ENCODE results near the gene ATP13A3.
"Not testable (repeated sequence)": the region's sequence is repeated elsewhere in the genome, so short reads cannot be mapped to it uniquely, and the experiment has no call there.

The ATP13A3 gene

DNA sequence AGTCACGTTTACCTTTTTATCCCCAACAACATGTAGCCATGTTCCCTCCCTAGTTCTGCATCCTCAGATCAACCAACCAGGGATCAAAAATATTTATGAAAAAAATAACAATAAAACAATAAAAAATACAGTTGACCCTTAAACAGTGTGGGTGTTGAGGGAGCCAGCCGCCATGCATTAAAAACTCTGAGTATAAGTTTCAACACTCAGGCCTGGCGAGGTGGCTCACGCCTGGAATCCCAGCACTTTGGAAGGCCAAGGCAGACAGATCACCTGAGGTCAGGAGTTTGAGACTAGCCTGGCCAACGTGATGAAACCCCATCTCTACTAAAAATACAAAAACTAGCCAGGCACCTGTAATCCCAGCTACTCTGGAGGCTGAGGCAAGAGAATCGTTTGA is 12.7 kb upstream of the ATP13A3 start:
- DNase-seq: not testable (repeated sequence)

DNA sequence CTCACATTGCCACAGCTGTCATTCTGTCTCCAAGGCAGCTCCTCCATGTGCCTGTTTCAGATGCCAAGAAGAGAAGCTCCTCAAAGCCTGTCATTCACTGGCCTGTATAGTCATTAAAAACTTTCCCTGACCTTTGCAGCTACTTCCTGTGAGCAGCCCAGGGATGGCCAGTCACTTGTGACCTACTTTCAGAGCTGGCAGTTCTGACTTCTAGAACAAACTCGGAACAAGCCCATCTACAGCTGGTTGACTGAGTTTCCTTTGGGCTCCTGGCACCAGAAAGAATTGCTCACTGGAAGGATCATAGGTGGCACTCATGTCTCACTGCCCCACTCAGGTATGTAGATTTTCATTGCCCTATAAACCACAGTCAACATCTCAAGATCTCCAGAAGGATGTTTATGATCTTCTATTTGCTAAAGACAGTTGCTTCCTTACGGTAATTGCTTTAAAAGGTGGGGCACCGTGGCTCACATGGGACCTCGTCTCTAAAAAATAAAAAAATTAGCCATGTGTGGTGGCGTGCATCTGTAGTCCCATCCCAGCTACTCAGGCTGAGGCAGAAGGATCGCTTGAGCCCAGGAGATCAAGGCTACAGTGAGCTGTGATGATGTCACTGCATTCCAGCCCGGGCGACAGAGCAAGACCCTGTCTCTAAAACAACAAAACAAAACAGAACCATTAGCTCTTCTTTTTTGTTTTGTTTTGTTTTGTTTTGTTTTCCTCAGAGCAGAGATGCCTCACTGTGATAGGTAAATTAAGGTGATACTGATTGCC is 11.2 kb upstream of the ATP13A3 start:
- DNase-seq: peak; percentile 88

DNA sequence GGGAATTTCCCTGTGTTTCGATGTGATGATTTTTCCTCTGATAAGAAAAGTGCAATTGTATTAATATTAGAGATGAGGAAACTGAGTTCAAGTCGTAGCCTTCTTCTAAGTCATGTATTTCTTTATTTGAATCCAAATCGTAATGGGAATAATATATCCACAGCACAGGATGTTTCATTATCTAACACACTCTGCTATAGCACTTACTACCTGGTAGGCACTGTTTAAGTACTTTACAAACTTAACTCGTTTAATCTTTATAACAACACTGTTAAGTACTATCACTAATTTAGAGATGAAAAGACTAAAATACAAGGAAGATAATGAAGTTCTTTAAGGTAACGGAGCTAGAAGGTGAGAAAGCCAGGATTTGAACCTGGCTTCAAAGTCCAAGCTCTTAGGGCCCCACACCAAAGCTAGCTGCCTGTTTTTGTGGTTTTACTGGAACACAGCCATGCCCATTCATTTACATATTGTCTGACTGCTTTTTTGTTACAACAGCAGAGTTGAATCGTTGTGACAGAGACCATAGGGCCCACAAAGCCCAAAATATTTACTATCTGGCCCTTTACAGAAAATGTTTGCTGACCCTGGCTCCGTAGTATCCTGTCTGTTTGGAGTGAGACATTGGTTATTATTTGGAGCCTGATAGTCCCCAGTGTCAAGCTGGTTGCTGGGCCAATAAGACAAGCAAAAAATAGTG is 9.6 kb upstream of the ATP13A3 start:
- DNase-seq: no peak

DNA sequence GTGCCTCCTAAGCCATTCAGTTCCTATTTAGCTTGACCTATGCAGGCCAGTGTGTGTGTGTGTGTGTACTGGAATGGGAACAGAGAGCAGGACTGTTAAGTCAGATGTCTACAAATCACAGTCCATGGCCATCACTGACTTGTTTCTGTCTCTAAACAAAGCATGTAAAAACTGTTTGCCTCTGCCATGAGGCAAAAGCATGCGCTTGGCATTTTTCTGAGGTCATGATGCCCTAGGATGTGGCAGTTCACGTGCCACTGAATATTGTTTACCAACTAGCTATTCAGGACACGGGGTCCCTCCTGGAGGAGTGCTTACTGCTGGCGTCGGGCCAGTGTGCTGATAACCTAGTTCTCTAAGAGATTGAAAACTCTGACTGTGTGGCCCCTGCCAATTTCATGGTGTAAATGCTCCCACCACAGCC is 8.2 kb upstream of the ATP13A3 start:
- no peak for DNase-seq

DNA sequence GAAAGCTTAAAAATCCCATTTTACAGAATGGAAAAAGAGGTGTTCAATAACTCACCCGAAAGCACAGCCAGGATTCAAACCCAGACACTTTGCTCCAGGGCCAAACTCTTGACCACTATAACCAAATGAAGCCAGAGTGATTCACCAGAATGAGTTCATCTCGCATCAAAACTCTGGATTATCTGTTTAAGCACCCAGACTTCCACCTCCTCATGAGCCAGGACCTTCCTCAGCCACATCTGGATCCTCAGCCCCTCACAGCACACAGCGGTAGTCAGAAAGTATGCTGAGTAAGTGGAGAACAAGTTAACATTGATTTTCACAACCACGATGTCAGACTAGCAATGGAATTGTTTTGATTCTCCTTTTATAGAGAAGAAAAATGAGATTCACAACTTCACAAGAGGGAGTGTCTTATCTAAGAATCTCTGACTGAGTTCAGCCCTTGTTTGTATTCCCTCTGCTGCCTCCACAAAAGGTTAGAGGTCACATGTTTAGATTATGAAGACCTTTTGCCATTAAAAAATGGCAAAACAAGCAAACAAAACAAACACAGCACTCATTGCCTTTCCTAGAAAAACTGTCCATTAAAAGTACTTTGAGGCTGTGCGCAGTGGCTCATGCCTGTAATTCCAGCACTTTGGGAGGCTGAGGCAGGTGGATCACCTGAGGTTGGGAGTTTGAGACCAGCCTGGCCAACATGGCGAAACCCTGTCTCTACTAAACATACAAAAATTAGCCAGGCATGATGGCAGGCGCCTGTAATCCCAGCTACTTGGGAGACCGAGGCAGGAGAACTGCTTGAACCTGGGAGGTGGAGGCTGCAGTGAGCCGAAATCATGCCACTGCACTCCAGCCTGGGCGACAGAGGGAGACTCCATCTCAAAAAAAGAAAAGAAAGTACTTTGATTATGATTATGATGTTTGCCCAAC is 7.5 kb upstream of the ATP13A3 start:
- DNase-seq: not testable (repeated sequence)

DNA sequence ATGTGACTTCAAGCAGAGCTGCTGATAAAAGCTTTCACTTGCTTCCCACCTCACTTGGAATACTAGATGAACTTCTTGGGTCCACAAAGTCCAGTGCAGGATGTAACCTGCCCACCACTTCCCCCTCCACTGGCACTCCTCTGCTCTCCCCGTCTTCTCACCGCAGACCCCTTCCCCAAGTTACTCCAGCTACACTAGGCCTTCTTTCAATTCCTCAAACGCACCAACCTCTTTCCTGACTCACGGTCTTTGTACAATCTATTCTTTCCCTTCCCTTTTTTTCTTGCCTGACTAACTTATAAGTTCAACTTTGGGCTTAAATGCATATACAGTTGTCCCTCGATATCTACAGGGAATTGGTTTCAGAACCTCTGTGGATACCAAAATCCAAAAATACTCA is 5.2 kb upstream of the ATP13A3 start:
- DNase-seq: no peak

DNA sequence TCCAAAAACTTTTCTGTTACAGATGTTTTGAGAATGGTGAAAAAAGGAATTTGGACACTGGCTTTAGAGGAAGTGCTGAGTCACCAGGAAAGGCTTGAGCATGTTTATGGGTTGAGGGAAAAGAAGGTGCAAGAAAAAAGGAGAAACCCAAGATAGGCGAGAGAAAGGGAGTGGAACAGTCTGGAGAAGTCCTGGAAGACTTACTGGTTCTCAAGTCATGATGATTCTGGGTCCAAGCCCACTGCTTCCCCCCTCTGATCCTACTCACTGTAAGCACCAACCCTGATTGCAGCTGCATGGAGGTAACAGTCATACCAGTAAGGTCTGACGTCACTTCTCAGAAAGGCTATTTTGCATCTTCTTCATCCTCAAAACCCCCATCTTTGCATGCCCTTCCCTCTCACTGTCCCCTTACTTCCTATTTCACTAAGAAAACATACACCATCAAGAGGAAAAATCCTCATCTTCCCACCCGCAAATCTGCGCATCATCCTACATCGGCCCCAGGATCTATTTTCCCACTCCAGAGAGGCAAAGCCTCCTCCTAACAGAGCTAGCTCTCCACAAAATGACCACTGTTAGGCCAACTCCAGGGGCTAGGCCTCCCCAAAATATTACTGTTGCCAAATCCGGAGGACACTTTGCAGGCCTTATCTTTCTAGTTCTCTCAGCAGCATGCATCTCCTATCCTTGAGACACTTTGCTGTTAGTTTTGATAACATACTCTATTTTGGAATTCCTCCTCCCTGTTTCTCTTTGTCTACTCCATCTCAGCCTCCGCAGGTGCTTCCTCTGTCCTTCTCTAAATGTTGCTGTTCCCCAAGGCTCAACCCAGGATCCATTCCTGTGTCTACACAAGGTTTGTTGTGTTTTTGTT is 3.2 kb upstream of the ATP13A3 start:
- DNase-seq: no peak

DNA sequence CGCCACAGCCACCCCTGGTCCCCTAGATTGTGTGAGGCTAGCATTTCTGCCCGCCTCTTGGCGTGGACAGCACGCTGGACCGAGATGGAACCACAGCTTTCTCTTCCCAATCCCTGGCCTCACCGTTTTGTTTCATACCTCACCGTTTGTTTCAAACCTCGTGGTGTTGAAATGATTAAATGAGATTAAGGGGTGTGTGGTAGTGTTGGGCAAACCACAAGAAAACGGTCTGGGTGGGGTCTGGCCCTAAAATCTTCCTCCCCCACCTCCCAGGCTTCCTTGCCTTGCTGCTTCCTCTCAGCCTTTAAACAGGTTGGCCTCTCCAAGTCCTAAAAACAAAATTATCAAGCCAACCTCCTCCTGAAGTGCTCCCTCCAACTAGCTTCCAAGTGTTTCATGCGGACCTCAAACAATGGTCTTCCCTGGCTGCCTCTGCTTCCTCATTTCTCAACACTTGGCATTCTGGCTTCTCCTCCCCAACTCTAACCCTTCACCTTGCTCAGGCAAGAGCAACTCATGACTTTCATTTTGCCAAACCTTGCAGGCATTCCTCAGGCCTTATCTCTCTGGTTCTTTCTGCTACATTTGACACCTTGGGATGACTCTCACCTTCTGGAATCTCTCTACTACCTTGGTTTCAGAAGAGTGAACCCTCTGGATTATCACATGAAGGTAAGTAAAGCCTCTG is 1.4 kb upstream of the ATP13A3 start:
- peak; percentile 72 for DNase-seq

DNA sequence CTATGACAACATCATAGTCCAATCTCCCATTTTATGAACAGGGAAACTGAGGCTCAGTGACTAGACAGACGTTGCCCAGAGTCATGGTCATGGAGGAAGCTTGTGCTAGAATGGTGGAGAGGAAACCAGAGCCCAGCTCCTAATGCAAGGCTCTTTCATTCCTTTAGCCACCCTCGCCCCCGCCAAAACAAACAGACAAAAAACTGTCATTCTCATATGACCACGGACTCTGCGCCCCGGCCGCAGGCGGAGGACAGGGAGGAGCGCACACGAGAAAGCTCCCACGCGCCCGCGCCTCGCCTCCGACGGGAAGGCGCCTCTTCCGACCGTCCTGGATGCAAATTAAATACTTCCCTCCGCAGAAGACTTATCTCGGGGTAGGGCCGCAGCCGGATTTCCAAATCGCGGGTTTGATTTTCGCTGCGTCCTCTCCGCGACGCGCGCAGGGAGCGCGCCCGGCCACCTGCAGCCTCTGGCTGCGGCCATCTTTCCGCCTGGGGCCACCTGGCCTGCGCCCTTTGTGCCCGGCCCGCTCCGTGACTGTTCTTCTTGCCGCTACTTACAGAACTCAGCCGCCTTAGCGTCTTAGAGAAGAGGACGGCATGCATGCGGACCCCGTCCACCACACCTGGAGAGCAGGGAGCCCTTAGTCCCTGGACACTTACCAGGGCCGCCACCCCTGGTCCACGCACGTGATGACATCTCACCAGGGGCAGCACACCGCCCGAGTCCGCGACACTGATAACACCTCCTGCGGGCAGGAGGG is 670 bp upstream of the ATP13A3 start:
- peak; percentile 57 for DNase-seq

DNA sequence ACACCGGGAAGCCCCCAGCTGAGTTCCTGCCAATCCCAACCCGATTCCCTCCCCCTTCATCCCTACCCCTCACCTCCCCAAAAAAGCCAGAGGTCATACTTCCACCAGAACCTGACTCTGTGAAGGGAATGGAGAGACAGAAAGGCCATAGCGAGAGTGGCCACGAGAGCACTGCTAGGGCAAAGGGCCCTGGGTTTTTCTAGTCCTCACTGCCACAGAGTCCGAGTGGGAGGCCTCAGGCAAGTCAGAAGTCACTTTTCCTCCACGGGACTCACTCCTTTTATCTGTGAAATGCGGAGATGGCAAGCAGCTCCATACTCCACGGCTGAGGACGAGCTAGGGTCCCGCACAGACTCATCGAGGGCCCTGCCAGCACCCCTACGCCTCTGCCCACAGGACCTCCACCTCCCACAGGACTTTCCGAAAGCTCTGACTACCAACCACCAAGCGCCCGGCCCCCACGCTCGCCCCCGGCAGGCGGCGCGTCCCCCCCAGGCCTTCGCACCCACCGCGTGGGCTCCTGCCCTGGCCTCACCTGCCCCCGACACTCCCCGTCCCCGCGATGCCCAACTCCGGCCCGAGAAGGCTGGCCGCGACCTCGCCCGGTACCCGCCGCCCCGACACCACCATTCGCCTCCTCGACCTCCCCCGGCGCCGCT is 792 bp downstream of the ATP13A3 start:
- DNase-seq: peak; percentile 67

DNA sequence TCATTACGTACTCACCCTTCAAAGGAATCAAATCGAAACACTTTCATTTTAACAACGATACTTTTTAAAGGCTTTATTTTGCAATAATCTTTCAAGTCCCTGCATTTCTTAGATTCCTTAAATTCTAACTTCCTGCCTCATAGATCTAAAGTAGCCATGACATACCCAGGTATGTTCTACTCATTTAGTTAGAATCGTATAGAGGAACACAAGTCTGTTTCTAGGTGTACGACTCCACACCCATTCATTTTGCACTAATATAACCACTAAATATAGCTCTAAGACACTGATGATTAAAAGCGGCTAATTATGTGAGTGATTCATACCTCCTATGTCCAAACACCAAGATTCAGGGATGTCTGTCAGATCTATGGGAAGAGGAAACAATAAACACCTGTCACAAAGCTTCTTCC is 1.3 kb downstream of the ATP13A3 start:
- DNase-seq: no peak

DNA sequence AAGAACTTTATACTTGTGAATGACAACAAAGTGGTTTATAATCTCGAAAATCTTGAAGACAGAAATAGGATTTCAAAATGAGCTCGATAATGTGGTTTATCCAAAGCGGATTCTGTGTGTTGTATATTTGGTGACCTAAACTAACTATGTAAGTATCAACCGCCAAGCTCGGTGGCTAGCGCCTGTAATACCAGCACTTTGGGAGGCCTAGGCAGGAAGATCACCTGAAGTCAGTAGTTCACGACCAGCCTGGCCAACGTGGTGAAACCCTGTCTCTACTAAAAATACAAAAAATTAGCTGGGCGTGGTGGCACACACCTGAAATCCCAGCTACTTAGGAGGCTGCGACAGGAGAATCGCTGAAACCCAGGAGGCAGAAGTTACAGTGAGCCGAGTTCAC is 2.2 kb downstream of the ATP13A3 start:
- DNase-seq: no peak

DNA sequence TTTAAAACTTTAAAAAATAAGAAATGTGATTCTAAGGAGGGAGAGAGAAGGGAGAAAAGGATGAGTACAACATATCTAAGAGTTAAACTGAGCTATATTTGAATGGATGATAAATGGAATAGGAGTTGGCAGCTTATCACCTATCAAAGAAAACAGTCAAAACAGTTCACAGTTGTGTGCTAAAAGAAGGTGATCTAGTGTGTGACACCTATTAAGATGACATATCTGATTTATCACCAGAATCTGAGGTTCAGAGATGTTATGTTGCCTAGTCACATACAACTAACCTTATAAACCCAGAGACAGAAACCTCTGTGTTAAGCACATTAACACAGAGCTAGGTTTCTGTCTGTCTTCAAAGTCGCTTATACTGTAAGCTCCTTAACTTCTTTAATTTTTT is 3.0 kb downstream of the ATP13A3 start:
- no peak for DNase-seq

DNA sequence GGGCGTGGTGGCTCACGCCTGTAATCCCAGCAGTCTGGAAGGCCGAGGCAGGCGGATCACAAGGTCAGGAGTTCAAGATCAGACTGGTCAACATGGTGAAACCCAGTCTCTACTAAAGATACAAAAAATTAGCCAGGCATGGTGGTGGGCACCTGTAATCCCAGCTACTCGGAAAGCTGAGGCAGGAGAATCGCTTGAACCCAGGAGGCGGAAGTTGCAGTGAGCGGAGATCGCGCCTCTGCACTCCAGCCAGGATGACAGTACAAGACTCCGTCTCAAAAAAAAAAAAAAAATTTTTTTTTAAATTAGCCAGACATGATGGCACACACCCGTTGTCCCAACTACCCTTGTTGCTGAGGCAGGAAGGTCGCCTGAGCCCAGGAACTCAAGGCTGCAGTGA is 4.0 kb downstream of the ATP13A3 start:
- not testable (repeated sequence) for DNase-seq

DNA sequence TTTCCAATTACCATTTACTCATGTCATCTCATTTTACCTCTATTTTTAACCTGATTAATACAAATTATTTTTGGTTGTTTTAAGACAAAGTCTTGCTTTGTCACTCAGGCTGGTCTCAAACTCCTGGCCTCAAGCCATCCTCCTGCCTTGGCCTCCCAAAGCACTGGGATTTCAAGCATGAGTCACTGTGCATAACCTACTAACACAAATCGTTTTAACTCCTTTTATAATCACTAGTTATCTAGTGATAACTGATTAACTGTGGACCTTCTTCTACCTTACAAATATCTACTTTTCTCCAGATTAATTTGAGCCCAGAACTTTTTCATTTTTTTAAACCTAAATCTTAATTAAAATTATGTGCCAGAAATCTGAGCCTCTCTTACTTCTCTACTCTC is 4.6 kb downstream of the ATP13A3 start:
- DNase-seq: no peak

DNA sequence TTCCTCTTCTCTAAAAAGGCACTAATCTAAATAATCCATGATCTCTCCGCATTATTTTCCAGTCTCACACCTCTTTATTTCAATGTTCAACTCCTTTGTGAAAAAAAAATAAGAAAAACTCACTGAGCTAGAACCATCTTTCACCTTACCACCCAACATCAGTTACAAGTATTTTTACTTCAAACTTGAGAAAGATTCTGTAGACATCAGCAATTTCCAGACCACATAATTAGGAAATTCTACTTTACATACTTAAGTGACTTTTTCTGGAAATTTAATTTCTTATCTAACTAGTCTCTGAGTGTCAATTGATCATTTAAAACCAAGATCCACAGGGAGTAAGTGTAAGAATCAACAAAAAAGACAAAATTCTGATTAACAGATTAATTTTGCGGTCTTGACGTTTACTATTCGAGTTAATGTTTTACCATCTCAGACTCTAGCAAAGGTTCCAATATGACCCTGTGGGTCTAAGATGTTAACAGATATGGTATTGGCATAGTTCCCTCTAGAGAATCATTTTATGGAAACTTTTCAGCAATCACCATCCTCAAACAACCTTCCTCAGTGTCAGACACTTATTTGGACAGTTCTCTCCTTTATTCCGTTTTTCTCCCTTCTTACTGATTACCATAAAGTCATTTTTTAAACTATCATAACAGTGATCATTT is 5.1 kb downstream of the ATP13A3 start:
- no peak for DNase-seq

DNA sequence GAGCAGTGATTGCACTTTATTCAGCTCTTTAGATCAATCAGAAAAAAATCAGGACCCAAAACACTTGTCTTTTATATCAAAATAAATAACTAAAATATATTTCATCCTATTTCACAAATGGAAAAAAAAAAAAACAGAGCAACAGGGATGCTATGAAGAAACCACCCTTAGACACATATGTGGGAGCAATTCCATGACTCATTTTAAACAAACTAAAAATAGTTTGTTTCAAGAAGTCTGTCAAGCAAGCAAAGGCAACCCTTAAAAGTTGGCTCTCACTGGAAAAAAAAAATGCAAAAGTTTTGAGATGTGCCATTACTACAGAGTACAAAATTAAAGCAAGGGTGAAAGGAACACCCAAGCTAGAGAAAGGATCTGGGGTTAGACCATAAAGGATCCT is 5.7 kb downstream of the ATP13A3 start:
- DNase-seq: no peak

DNA sequence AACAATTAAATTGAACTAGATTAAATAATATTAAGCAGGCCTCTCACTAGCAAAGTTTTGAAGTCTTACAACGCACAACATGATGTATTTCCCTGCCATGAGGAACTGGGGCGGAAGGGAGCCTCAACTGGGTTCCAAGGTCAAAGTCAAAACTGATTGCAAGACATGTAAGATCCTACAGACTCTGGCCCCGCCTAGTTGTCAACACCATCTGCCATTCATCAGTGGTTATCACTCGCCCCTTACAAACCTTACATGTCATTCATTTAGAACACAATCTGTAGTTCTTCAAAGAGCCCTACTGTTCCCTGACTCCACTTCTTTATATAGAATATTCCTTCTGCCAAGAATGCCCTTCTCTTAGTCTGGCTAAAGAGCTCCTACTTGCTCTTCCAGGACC is 10.0 kb downstream of the ATP13A3 start:
- DNase-seq: no peak

DNA sequence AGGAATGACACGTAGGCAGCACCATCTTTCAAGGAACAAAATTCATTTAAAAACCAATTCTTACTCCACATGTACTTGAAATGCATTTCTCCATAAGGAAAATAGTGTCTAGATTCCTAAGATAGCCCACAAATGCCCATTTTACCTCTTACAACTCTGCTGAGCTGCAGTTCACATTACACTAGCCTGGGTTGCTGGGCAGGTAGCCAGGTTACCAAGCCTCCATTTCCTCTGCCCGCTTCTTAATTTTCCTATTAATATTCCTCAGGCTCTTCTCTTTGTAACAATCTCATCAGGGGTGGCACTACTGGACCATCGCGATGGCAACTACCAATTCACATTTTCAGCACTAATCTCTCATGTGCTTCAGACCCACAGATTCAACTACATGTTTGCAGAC is 10.8 kb downstream of the ATP13A3 start:
- DNase-seq: no peak
